AG20443 (cell line): ENCODE measurements around the gene DERA.
"Not testable (repeated sequence)": the region's sequence is repeated elsewhere in the genome, so short reads cannot be mapped to it uniquely, and the experiment has no call there.

Experiments used
- DNase-seq: peaks from one replicate; pipeline ENCODE4 v3.0.0; 2012; ENCODE audit warnings: low spot score, mixed read lengths

The DERA gene

GRCh38 chr12:15910864-15911721 is at the start of gene DERA:
TSS of gene DERA (plus strand) at chr12:15911332. CDS start at chr12:15911384, 52 bp downstream.
- DNase-seq = peak; percentile 95

DNA sequence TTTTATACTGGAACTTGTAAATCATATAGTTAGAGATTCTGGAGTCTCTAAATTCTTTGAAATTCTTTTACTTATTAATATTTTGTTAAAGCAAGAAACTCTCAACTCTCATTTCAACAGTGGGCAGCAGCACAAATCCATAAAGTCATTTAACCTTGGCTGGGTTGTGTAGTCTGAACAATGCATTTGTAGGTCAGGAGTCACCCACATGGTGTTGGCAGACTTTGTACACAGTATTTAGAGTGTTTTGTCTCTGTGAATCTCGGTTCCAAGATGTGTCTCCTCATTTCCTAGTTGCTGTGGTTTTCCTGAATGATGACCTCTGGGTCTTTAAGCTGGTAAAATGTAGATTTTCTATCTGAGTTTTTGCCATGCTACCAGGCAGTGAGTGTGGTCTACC is 49.7 kb upstream of the DERA start:
- no peak for DNase-seq

GRCh38 chr12:15862840-15863239 is 48.3 kb upstream of the DERA start:
- DNase-seq = no peak

GRCh38 chr12:15863372-15863771 is 47.8 kb upstream of the DERA start:
- DNase-seq = no peak

DNA sequence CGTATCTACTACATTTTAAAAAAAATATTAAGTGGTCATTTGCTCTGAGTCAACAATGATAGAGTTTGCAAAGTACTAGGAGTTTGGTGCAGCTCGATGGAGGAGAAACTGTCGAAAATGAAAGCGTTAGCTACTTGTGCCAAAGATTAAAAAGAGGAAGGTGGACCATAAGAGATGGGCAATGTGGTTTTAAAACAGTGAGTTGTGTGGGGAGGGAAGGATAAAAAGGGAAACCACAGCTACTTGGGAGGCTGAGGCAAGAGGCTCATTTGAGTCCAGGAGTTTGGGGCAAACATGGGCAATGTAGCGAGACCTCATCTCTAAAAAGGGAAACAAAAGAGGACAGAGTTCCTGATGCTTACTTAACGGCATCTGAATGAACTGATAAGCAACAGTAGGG is 47.1 kb upstream of the DERA start:
- no peak for DNase-seq

DNA sequence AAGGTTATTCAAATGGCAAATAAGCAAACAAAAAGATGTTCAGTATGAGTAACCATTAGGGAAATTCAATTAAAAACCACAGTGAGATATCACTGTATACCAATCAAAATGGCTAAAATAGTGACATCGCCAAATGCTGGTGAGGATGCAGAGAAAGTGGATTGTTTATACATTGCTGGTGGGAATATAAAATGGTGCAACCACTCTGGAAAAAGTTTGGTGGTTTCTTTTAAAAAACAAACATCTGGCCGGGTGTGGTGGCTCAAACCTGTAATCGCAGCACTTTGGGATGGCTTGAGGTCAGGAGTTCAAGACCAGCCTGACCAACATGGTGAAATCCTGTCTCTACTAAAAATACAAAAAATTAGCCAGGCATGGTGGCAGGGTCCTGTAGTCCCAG is 42.9 kb upstream of the DERA start:
- no peak for DNase-seq

- no peak for DNase-seq
Measured at GRCh38 chr12:15873556-15873955, 37.6 kb upstream of the DERA start.

DNA sequence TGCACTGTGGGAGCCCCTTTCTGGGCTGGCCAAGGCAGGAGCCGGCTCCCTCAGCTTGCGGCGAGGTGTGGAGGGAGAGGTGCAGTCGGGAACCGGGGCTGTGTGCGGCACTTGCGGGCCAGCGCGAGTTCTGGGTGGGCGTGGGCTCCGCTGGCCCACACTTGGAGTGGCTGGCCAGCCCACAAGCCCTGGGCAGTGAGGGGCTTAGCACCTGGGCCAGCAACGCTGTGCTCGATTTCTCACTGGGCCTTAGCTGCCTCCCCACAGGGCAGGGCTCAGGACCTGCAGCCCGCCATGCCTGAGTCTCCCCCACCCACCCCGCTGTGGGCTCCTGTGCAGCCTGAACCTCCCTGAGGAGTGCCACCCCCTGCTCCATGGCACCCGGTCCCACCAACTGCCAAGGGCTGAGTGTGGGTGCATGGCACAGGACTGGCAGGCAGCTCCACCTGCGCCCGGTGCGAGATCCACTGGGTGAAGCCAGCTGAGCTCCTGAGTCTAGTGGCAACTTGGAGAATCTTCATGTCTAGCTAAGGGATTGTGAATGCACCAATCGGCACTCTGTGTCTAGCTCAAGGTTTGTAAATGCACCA is 36.5 kb upstream of the DERA start:
- DNase-seq = not testable (repeated sequence)

GRCh38 chr12:15875863-15876262 is 35.3 kb upstream of the DERA start:
- no peak for DNase-seq

DNA sequence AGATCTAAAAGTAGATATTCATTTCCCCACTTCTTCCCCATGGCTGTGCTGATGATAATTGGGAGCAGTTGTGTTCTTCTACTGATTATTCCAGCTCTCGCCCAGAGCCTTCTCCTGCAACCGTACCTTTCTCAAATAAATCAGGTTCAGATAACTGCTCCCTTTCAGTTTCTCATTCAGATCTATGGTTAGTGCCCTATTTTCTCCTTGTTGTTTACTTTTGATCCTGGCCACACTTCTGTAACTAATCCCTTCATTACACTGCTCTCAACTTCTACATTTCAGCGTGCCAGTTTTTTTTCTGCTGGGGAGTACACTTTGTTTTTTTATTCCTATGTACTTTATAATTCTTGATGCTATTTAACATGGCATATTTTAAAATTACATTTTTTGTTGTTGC is 31.7 kb upstream of the DERA start:
- no peak for DNase-seq

- DNase-seq = no peak
Measured at GRCh38 chr12:15880721-15881120, 30.4 kb upstream of the DERA start.

DNA sequence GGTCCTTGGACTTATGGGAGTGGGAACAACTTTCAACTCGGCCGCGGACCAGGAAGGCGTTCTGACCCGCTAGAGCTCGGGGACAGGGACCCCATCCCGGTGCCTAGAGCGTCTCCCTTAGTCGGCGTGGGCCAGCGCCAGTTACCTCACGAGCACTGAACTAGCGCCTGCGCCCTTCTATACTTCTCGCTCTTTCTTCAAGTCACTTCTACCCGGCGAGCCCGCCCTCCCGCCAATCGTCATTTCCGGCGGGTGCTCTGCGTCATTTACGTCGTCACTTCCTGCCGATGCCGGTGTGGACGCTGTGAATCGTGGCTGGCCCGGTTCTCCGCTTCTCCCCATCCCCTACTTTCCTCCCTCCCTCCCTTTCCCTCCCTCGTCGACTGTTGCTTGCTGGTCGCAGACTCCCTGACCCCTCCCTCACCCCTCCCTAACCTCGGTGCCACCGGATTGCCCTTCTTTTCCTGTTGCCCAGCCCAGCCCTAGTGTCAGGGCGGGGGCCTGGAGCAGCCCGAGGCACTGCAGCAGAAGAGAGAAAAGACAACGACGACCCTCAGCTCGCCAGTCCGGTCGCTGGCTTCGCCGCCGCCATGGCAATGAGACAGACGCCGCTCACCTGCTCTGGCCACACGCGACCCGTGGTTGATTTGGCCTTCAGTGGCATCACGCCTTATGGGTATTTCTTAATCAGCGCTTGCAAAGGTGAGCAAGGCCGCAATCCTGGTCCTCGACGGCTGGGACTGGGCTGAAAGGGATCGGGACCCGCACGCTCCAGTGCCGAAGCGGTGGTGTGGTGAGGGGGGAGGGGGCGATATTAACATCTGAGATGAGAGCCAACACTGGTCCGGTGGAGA is 28.8 kb upstream of the DERA start, which contains the start of gene STRAP:
Gene STRAP (plus strand): TSS at position 270 of the 854 bp plus-strand sequence. CDS start 321 bp downstream, at position 591.
- peak; percentile 97 for DNase-seq

GRCh38 chr12:15883536-15883935 is 27.6 kb upstream of the DERA start:
- peak; percentile 7 for DNase-seq

DNA sequence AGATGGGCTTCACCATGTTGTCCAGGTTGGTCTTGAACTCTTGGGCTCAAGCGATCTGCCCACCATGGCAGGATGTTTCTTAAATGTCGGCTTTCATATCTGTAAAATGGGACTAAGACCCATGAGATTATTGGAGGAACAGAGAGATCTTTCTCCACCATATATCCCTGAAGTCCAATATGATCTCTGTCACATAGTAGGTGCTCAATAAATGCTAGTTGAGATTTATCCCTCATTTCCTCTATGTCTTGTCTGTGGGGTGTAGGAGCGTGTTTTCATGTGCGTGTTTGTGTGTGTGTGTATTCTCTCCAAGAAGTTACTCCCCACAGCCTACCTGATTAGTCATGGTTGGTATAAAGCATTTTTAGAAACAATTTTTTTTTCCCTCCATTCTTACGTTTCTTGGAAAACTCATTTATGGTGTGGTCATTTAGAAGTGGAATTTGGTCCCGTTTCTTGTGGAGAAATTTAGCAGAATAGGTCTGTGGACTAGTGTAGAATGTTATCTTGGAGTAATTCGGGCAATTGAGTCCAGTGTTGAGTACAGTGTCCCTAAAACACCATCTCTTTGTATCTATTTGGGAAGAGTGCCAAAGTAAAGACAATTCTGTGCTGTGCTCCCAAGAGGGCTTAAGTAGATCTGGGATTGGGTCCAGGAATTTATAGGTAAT is 24.6 kb upstream of the DERA start:
- DNase-seq = no peak

DNA sequence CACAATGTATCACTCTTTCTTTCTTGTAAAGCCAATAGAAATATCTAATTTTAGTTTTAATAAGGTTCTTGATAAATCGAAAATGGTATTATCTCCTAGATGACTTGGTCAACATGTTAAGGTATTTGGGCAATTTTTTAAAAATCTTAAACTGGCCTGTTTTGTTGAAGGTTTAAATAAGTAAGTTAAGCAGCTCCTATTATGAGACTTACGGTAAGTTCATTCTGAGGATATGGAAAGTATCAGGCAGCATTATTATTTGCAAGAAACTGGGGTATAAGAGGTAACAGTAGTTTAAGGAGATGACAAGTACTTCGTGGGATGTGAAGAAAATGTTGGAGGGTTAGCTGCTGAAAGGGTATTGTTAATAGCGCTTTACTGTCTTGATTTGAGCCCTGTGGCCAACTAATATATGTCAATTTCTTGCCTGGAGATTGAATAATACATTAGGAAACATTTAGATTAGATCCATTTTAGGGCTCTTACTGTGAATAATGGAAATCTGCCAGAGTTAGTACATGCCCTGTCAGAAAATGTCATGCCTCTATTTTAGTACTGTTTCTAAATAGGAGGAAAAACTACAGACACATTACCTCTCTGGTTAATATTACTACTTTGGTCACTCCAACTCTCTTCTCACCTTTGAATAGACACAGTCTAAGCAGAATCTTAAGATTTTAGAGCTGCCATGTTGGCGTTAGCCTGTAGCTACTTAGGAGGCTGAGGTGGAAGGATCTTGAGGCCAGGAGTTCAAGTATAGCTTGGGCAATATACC is 23.9 kb upstream of the DERA start:
- DNase-seq = no peak

DNA sequence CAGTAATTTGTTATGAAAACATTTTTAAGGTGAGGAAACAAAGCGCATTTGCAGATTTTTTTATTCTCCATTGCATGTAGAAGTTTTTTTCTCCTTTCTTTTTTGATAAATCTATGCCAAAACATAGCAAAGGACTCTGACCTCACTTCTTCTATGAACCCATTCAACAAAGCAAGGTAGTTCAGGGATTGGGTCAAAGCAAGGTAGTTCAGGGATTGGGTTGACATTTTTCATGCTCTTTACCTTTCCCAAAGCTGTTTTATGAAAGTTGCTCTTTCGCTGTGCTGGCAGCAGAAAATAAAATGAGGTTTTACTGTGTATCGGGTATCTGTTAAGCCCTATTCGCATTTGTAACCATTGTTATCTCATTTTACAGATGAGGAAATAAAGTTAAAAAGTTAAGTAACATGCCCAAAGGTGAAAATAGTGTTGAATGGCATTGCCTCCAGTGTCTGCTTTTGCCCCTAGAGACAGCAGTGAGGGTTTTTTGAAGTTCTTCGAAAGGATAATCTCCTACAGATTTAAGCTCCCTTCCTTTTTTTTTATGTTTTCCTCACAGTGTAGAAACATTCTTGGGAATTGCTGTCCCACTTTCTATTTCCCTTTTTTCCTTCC is 18.4 kb upstream of the DERA start:
- DNase-seq = no peak

DNA sequence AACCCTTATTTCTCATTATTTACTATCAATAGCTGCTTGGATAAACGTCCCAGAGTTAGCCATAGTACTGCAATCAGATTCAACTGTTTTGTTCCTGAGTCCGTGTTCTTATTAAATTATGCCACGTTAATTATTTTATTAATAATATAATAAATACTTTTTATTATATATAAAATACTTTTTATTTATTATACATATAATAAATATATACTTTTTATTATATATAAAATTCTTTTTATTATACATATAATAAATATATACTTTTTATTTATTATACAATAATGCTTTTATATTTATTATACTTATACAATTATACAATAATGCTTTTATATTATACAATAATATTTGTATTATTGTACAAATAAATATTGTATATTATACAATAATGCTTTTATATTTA is 17.9 kb upstream of the DERA start:
- DNase-seq = no peak

GRCh38 chr12:15896867-15897266 is 14.3 kb upstream of the DERA start:
- DNase-seq = no peak

DNA sequence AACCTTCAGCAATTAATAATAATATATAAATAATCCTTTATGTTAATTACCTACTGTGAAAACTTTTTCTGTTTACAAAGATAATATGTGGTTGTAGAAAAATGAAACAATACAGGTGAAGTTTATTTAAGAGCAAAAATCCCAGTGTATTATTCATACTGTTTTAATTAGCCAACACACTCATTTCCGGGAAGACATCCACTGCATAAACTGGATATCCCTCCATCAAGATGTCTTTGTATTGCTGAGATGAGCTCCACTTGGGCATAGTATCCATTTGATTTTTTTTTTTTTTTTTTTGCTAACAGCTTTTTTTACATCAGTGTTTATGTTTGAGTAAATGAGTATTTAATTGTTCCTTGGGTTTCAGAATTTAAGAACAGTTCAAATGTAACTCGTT is 13.7 kb upstream of the DERA start:
- DNase-seq = no peak

DNA sequence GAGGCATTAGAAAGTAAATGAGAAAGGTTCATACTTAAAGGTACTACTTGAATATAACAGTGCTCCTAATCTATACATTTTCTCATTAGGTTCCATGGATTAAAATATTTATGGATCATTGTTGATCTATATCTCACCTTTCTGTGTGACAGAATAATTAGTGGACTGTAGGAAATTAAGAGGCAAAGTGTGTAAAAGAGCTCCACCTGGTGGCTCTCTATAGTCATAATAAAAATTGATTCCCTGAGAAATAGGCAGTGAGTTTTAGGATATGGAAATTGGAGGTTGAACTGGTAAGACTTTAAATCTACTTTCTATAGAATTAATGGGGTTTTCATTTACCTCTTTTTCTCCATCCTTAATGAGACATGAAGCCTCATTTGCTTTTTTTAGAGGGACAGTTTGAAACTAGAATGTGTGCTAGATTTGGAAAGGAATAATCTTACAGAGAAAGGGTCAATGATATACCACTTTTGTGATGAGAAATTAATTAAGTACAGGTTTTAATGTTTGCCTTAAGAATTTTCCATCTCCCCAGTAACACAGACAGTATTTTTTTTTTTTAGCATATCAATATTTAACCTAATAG is 11.8 kb upstream of the DERA start:
- DNase-seq = no peak
